GM23338 (cell line): ENCODE measurements around the gene SARM1. TPM values are rescaled to one million over a fixed set of nuclear protein-coding genes. Genes with fewer than 3 reads are reported as not detected.

Experiments
- ATAC-seq: fragments of 200-7000 bp; cut with Tn5 transposase; 3 replicates; pipeline ENCODE4 v1.9.1; 2020
- DNase-seq: peaks from one replicate; pipeline ENCODE4 v3.0.0-alpha.2; 2015; ENCODE audit warnings: low spot score
- H2AFZ ChIP-seq: fragments of 200-600 bp; sonication (generic); 2 replicates; pipeline ENCODE4 v1.8.0; 2016; ENCODE audit warnings: antibody characterized with exemption, mild to moderate bottlenecking, moderate library complexity
- H3F3A ChIP-seq: fragments of 200-600 bp; sonication (generic); replicated peaks from 2 replicates; pipeline ENCODE4 v1.8.0; 2017; ENCODE audit warnings: antibody characterized with exemption, mixed run types, low read depth
- H3K27ac ChIP-seq: fragments of 200-600 bp; sonication (generic); 2 replicates; pipeline ENCODE4 v1.6.1; 2016; ENCODE audit warnings: low read depth
- H3K27me3 ChIP-seq: fragments of 200-600 bp; sonication (generic); 2 replicates; pipeline ENCODE4 v1.8.0; 2016; ENCODE audit warnings: mild to moderate bottlenecking, mixed run types, moderate library complexity; ENCODE audit not compliant: insufficient read depth
- H3K36me3 ChIP-seq: fragments of 200-600 bp; sonication (generic); 2 replicates; pipeline ENCODE4 v1.8.0; 2016; ENCODE audit warnings: mild to moderate bottlenecking; ENCODE audit not compliant: insufficient read depth
- H3K4me1 ChIP-seq: fragments of 200-600 bp; sonication (generic); 2 replicates; pipeline ENCODE4 v1.8.0; 2016; ENCODE audit warnings: mild to moderate bottlenecking, moderate library complexity; ENCODE audit not compliant: insufficient read depth
- H3K4me2 ChIP-seq: fragments of 200-600 bp; sonication (generic); 2 replicates; pipeline ENCODE4 v1.7.1; 2017; ENCODE audit warnings: mixed run types
- H3K4me3 ChIP-seq: fragments of 200-600 bp; sonication (generic); 2 replicates; pipeline ENCODE4 v1.6.1; 2016; ENCODE audit warnings: mixed run types
- H3K79me2 ChIP-seq: fragments of 200-600 bp; sonication (generic); replicated peaks from 2 replicates; pipeline ENCODE4 v1.8.0; 2017; ENCODE audit warnings: mild to moderate bottlenecking; ENCODE audit not compliant: insufficient read depth
- H3K9me2 ChIP-seq: fragments of 200-600 bp; sonication (generic); 2 replicates; pipeline ENCODE4 v1.8.0; 2017; ENCODE audit not compliant: insufficient read depth
- H4K20me1 ChIP-seq: fragments of 200-600 bp; sonication (generic); replicated peaks from 2 replicates; pipeline ENCODE4 v1.8.0; 2017; ENCODE audit warnings: mild to moderate bottlenecking; ENCODE audit not compliant: insufficient read depth
- H3K27ac Mint-ChIP-seq: 2 replicates; pipeline ENCODE4 v1.8.0; 2020; ENCODE audit warnings: inconsistent platforms, mild to moderate bottlenecking, moderate library complexity, mixed read lengths
- H3K27me3 Mint-ChIP-seq: 3 replicates; pipeline ENCODE4 v1.8.0; 2022; ENCODE audit warnings: low read depth, mild to moderate bottlenecking, moderate library complexity, mixed read lengths, inconsistent platforms; ENCODE audit not compliant: insufficient read depth, poor library complexity
- H3K36me3 Mint-ChIP-seq: 3 replicates; pipeline ENCODE4 v1.8.0; 2021; ENCODE audit warnings: low read depth, mild to moderate bottlenecking, inconsistent platforms, moderate library complexity, mixed read lengths
- H3K4me1 Mint-ChIP-seq: 3 replicates; pipeline ENCODE4 v1.8.0; 2020; ENCODE audit warnings: mild to moderate bottlenecking, inconsistent platforms, mixed read lengths
- H3K4me3 Mint-ChIP-seq: 3 replicates; pipeline ENCODE4 v1.8.0; 2021; ENCODE audit warnings: moderate library complexity, mild to moderate bottlenecking, inconsistent platforms, mixed read lengths
- H3K9me3 Mint-ChIP-seq: 3 replicates; pipeline ENCODE4 v1.8.0; 2020; ENCODE audit warnings: moderate library complexity, mild to moderate bottlenecking, inconsistent platforms, mixed read lengths
- CREB1 ChIP-seq: fragments of 250-450 bp; sonication (Bioruptor Pico); IDR thresholded peaks from 2 replicates; pipeline ENCODE4 v1.5.0; 2020; ENCODE audit warnings: low read depth, mild to moderate bottlenecking, moderate library complexity
- EZH2 ChIP-seq: fragments of 200-600 bp; sonication (generic); IDR thresholded peaks from one replicate; pipeline ENCODE4 v1.8.0; 2017; ENCODE audit warnings: antibody characterized with exemption, mild to moderate bottlenecking, low read depth; ENCODE audit not compliant: unreplicated experiment
- EZH2phosphoT487 ChIP-seq: fragments of 200-600 bp; sonication (generic); IDR thresholded peaks from one replicate; pipeline ENCODE4 v1.8.1; 2018; ENCODE audit warnings: antibody characterized with exemption; ENCODE audit not compliant: unreplicated experiment
- JUNB ChIP-seq: IDR thresholded peaks from one replicate; pipeline ENCODE4 v1.6.1; 2016; ENCODE audit warnings: antibody characterized with exemption; ENCODE audit not compliant: unreplicated experiment
- NANOG ChIP-seq: IDR thresholded peaks from 2 replicates; pipeline ENCODE4 v1.6.1; 2016; ENCODE audit warnings: antibody characterized with exemption, borderline replicate concordance
- POLR2AphosphoS5 ChIP-seq: IDR thresholded peaks from 2 replicates; pipeline ENCODE4 v1.6.1; 2016; ENCODE audit warnings: antibody characterized with exemption, low read depth
- REST ChIP-seq: IDR thresholded peaks from one replicate; pipeline ENCODE4 v1.6.1; 2018; ENCODE audit warnings: antibody characterized with exemption; ENCODE audit not compliant: unreplicated experiment
- STAT1 ChIP-seq: IDR thresholded peaks from one replicate; pipeline ENCODE4 v1.6.1; 2016; ENCODE audit warnings: antibody characterized with exemption; ENCODE audit not compliant: unreplicated experiment
- ZNF114 ChIP-seq: fragments of 250-450 bp; sonication (Bioruptor Pico); IDR thresholded peaks from 2 replicates; pipeline ENCODE4 v1.5.0; 2020; ENCODE audit warnings: mild to moderate bottlenecking, moderate library complexity
- ZNF331 ChIP-seq: fragments of 250-450 bp; sonication (Bioruptor Pico); IDR thresholded peaks from 2 replicates; pipeline ENCODE4 v1.5.0; 2020; ENCODE audit warnings: low read depth, mild to moderate bottlenecking, moderate library complexity
- ZNF462 ChIP-seq: fragments of 250-450 bp; sonication (Bioruptor Pico); IDR thresholded peaks from 2 replicates; pipeline ENCODE4 v1.5.0; 2020; ENCODE audit warnings: mild to moderate bottlenecking, moderate library complexity
- polyA plus RNA-seq: library from polyadenylated mRNA; unstranded; fragments of >200 nt; fragmentation: Nextera tagmentation; extraction: Ambion mirVana; gene quantifications from 2 replicates; pipeline ENCODE4 v1.2.1, GENCODE V29; 2016
- total RNA-seq: library from RNA; depleted of rRNA; stranded (reverse); fragments of >200 nt; shearing (Covaris generic); gene quantifications from 2 replicates; pipeline ENCODE4 v1.2.3, GENCODE V29; 2014
- TF ChIP-seq, protein P1 (sequence below): IDR thresholded peaks from 2 replicates; pipeline ENCODE4 v1.6.1; 2016; ENCODE audit warnings: antibody characterized with exemption
- TF ChIP-seq, protein P2 (sequence below), 2 experiments: fragments of 200-600 bp in 1 of 2; sonication (generic) in 1 of 2; conservative IDR thresholded peaks; 2 replicates each; pipeline versions ENCODE4 v1.5.1 to v1.6.1; 2016 to 2017; ENCODE audit warnings: antibody characterized with exemption in 2 of 2, low read depth in 2 of 2, mild to moderate bottlenecking in 2 of 2, moderate library complexity in 1 of 2

The SARM1 gene
- total and polyA plus RNA-seq, 2 experiments from 2014 or later: 0.89 to 15.3 TPM

GRCh38 chr17:28395426-28395825 lies 23.9 kb downstream of the SARM1 start:
- Mint-ChIP-seq H3K27ac (no peak overlapping the region), H3K4me1 (peaks cover 6% of the 10 kb centered on the region; the same call in 1 of the 3 replicates), H3K4me3 (no peak overlapping the region), H3K27me3 (peaks cover 8% of the 10 kb centered on the region), H3K9me3 (no peaks in the 10 kb centered on the region), H3K36me3 (peaks cover 10% of the 10 kb centered on the region)
- H3K27ac ChIP-seq: no peak overlapping the region
- no peaks in the 10 kb centered on the region for H3K9me2 ChIP-seq
- no peaks in the 10 kb centered on the region for H3K27me3 ChIP-seq
- H4K20me1 ChIP-seq: no peaks in the 10 kb centered on the region; the same call in 1 of the 2 replicates
- no peak overlapping the region for H3K4me3 ChIP-seq
- no peak for ATAC-seq
- no peak for TF ChIP-seq NANOG
- TF ChIP-seq STAT1: no peak
- no peak for TF ChIP-seq CREB1
- TF ChIP-seq, protein P1, sequence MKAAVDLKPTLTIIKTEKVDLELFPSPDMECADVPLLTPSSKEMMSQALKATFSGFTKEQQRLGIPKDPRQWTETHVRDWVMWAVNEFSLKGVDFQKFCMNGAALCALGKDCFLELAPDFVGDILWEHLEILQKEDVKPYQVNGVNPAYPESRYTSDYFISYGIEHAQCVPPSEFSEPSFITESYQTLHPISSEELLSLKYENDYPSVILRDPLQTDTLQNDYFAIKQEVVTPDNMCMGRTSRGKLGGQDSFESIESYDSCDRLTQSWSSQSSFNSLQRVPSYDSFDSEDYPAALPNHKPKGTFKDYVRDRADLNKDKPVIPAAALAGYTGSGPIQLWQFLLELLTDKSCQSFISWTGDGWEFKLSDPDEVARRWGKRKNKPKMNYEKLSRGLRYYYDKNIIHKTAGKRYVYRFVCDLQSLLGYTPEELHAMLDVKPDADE: no peak
- TF ChIP-seq ZNF331 (CRISPR knock-in tag): no peak
- TF ChIP-seq JUNB: no peak
- no peak for TF ChIP-seq ZNF462 (CRISPR knock-in tag)
- TF ChIP-seq, protein P2, sequence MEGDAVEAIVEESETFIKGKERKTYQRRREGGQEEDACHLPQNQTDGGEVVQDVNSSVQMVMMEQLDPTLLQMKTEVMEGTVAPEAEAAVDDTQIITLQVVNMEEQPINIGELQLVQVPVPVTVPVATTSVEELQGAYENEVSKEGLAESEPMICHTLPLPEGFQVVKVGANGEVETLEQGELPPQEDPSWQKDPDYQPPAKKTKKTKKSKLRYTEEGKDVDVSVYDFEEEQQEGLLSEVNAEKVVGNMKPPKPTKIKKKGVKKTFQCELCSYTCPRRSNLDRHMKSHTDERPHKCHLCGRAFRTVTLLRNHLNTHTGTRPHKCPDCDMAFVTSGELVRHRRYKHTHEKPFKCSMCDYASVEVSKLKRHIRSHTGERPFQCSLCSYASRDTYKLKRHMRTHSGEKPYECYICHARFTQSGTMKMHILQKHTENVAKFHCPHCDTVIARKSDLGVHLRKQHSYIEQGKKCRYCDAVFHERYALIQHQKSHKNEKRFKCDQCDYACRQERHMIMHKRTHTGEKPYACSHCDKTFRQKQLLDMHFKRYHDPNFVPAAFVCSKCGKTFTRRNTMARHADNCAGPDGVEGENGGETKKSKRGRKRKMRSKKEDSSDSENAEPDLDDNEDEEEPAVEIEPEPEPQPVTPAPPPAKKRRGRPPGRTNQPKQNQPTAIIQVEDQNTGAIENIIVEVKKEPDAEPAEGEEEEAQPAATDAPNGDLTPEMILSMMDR (conservative IDR thresholded peaks at IDR 0.05; ENCODE audit: low read depth in 2 of 2): no peak
- TF ChIP-seq EZH2phosphoT487: no peak
- no peak for TF ChIP-seq REST
- no peak for TF ChIP-seq EZH2
- no peak for TF ChIP-seq ZNF114
- no peak for TF ChIP-seq POLR2AphosphoS5
- H3F3A ChIP-seq: no peaks in the 10 kb centered on the region
- no peak overlapping the region for H3K4me2 ChIP-seq
- H2AFZ ChIP-seq: no peak overlapping the region
- H3K79me2 ChIP-seq: no peaks in the 10 kb centered on the region
- no peak for DNase-seq
- H3K36me3 ChIP-seq: no peaks in the 10 kb centered on the region
- H3K4me1 ChIP-seq: no peaks in the 10 kb centered on the region
